Measurements from ENCODE around the gene CD19. TPM values are rescaled to one million over a fixed set of nuclear protein-coding genes. Genes with fewer than 3 reads are reported as not detected.
A peak's percentile ranks its signal among the peaks of the same experiment; 100 is the strongest.

The CD19 gene
- total and polyA plus RNA-seq, 2 donors = 2.8 to 16.9 TPM

DNA sequence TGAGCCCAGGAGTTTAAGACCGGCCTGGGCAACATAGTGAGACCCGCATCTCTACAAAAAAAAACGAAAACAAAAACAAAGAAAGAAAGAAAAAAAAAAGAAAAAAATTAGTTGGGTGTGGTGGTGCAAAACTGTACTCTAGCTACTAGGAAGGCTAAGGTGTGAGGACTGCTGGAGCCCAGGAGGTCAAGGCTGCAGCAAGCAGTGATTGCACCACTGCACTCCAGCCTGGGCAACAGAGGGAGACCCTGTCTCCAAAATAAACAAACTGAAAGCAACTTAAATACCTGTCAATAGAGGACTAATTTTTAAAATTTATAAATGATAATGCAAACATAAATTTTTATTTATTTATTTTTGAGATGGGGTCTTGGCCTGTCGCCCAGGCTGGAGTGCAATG, 36.2 kb upstream of the CD19 start:
- Histone ChIP-seq H3K27me3 (ENCODE audit: control insufficient read depth in 2 of 2, insufficient read depth in 1 of 2, low read length in 1 of 2) (no peaks in the 10 kb centered on the region), H3K36me3 (ENCODE audit: control insufficient read depth in 2 of 2, insufficient read depth in 2 of 2, low read length in 1 of 2) (peaks cover 5% of the 10 kb centered on the region in 2 donors), H3K4me3 (ENCODE audit: low read length in 2 of 2) (no peak overlapping the region), H3K4me1 (ENCODE audit: control insufficient read depth in 2 of 2, insufficient read depth in 2 of 2, low read length in 2 of 2) (peaks cover 6 to 18% of the 10 kb centered on the region in 2 donors), H3K9me3 (ENCODE audit: control insufficient read depth in 2 of 2, insufficient read depth in 1 of 2, low read length in 1 of 2) (no peaks in the 10 kb centered on the region), H3K27ac (ENCODE audit: low read depth in 1 of 2, low read length in 1 of 2) (no peak overlapping the region)
- 97% methylated on average over 4 of the region's 4 CpGs for WGBS
- DNase-seq (ENCODE audit: low read depth in 6 of 9, low spot score in 9 of 9) = no peak

DNA sequence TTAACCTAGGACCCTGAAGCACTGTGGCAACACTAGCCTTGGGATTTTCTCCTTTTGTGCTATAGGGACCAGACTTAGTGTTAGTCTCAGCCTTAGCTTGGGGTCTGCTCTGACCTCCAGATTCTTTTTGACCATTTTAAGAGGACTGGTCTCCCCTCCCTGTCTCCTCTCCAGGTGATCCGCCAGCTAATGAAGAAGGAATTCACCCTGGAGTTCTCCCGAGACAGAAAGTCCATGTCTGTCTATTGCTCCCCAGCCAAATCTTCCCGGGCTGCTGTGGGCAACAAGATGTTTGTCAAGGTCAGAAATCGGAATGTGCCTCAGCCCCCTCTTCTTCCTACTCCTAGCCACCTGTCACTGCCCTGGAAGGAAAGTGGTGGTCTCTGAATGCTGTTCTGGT, 33.9 kb upstream of the CD19 start:
- peaks cover 5% of the 10 kb centered on the region in 2 donors for H3K36me3 ChIP-seq (ENCODE audit: control insufficient read depth in 2 of 2, insufficient read depth in 2 of 2, low read length in 1 of 2)
- no peaks in the 10 kb centered on the region for H3K27me3 ChIP-seq (ENCODE audit: control insufficient read depth in 2 of 2, insufficient read depth in 1 of 2, low read length in 1 of 2)
- WGBS = 98% methylated on average over 4 of the region's 4 CpGs
- H3K4me1 ChIP-seq (ENCODE audit: control insufficient read depth in 2 of 2, insufficient read depth in 2 of 2, low read length in 2 of 2) = peaks cover 8 to 37% of the 10 kb centered on the region in 2 donors
- no peak overlapping the region for H3K27ac ChIP-seq (ENCODE audit: low read depth in 1 of 2, low read length in 1 of 2)
- no peak overlapping the region for H3K4me3 ChIP-seq (ENCODE audit: low read length in 2 of 2)
- no peak for DNase-seq (ENCODE audit: low read depth in 6 of 9, low spot score in 9 of 9)
- H3K9me3 ChIP-seq (ENCODE audit: control insufficient read depth in 2 of 2, insufficient read depth in 1 of 2, low read length in 1 of 2) = no peaks in the 10 kb centered on the region

DNA sequence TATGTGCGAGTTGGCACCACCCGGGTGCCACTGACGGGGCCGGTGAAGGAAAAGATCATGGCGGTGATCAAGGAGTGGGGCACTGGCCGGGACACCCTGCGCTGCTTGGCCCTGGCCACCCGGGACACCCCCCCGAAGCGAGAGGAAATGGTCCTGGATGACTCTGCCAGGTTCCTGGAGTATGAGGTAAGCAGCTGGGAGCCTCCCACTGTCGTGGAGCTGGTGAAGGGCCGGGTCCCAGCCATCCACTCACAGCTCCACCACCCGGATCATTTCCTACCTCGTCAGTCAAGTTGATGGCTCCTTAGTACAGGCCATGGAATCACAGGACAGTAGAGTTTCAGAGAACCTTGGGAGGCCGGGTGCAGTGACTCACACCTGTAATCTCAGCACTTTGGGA, 33.5 kb upstream of the CD19 start:
- Histone ChIP-seq H3K9me3 (ENCODE audit: control insufficient read depth in 2 of 2, insufficient read depth in 1 of 2, low read length in 1 of 2) (no peaks in the 10 kb centered on the region), H3K27me3 (ENCODE audit: control insufficient read depth in 2 of 2, insufficient read depth in 1 of 2, low read length in 1 of 2) (no peaks in the 10 kb centered on the region), H3K4me1 (ENCODE audit: control insufficient read depth in 2 of 2, insufficient read depth in 2 of 2, low read length in 2 of 2) (peaks cover 8 to 40% of the 10 kb centered on the region in 2 donors), H3K27ac (ENCODE audit: low read depth in 1 of 2, low read length in 1 of 2) (no peak overlapping the region), H3K4me3 (ENCODE audit: low read length in 2 of 2) (no peak overlapping the region), H3K36me3 (ENCODE audit: control insufficient read depth in 2 of 2, insufficient read depth in 2 of 2, low read length in 1 of 2) (peaks cover 5% of the 10 kb centered on the region in 2 donors)
- WGBS = 97% methylated on average over 15 of the region's 15 CpGs
- DNase-seq (ENCODE audit: low read depth in 6 of 9, low spot score in 9 of 9) = no peak

DNA sequence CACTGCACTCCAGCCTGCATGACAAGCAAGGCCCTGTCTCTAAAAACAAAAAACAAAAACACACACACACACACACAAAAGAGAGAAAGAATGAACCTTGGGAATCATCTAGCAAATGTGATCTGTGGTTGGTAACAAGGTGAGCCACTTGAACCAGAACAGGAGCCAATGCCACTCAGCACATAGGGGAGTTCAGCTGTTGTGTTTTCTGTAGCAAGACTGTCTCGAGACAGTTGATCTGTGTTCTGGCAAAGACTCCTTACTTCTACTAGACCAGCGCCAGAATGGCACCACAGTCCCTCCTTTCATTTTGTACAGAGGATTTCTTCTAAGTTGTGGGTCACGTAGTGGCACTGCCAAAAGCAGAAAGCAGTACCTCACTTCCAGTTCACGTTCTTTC, 32.8 kb upstream of the CD19 start:
- Histone ChIP-seq H3K27me3 (ENCODE audit: control insufficient read depth in 2 of 2, insufficient read depth in 1 of 2, low read length in 1 of 2) (no peaks in the 10 kb centered on the region), H3K4me3 (ENCODE audit: low read length in 2 of 2) (no peak overlapping the region), H3K27ac (ENCODE audit: low read depth in 1 of 2, low read length in 1 of 2) (no peak overlapping the region), H3K4me1 (ENCODE audit: control insufficient read depth in 2 of 2, insufficient read depth in 2 of 2, low read length in 2 of 2) (peaks cover 8 to 40% of the 10 kb centered on the region in 2 donors), H3K36me3 (ENCODE audit: control insufficient read depth in 2 of 2, insufficient read depth in 2 of 2, low read length in 1 of 2) (peaks cover 5 to 7% of the 10 kb centered on the region in 2 donors), H3K9me3 (ENCODE audit: control insufficient read depth in 2 of 2, insufficient read depth in 1 of 2, low read length in 1 of 2) (no peaks in the 10 kb centered on the region)
- 95% methylated on average over 4 of the region's 4 CpGs for WGBS
- DNase-seq (ENCODE audit: low read depth in 6 of 9, low spot score in 9 of 9) = no peak

DNA sequence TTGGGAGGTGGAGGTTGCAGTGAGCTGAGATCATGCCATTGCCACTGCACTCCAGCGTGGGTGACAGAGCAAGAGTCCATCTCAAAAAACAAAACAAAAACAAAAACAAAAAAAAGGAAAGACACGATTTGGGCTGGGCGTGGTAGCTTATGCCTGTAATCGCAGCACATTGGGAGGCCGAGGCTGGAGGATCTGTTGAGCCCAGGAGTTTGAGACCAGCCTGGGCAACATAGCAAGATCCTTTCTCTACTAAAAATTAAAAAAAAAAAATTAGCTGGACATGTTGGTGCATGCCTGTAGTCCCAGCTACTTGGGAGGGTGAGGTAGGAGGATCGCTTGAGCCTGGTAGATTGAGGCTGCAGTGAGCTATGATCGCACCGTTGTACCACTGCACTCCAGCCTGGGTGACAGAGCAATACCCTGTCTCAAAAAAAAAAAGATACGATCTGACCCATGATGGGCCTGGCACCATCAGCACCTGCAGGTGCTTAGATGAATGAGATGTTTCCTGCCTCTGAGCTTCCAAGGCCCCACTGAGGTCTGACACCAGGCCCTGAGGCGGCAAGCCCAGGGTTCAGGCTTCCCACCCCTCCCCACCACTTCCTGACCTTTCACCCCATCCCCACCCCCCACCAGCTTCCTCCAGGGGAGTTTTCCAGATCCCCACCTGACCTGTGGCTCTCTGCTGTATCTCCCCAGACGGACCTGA, 31.7 kb upstream of the CD19 start:
- Histone ChIP-seq H3K4me3 (ENCODE audit: low read length in 2 of 2) (no peak overlapping the region), H3K27me3 (ENCODE audit: control insufficient read depth in 2 of 2, insufficient read depth in 1 of 2, low read length in 1 of 2) (no peaks in the 10 kb centered on the region), H3K27ac (ENCODE audit: low read depth in 1 of 2, low read length in 1 of 2) (peak overlapping the region in 1 of 2 donors; percentile 64), H3K4me1 (ENCODE audit: control insufficient read depth in 2 of 2, insufficient read depth in 2 of 2, low read length in 2 of 2) (peaks cover 8 to 40% of the 10 kb centered on the region in 2 donors), H3K36me3 (ENCODE audit: control insufficient read depth in 2 of 2, insufficient read depth in 2 of 2, low read length in 1 of 2) (peaks cover 12 to 15% of the 10 kb centered on the region in 2 donors), H3K9me3 (ENCODE audit: control insufficient read depth in 2 of 2, insufficient read depth in 1 of 2, low read length in 1 of 2) (no peaks in the 10 kb centered on the region)
- 70% methylated on average over 11 of the region's 11 CpGs for WGBS
- peak in 4 of 9 donors; percentile 47 to 69 (median 51) for DNase-seq (ENCODE audit: low read depth in 6 of 9, low spot score in 9 of 9)

DNA sequence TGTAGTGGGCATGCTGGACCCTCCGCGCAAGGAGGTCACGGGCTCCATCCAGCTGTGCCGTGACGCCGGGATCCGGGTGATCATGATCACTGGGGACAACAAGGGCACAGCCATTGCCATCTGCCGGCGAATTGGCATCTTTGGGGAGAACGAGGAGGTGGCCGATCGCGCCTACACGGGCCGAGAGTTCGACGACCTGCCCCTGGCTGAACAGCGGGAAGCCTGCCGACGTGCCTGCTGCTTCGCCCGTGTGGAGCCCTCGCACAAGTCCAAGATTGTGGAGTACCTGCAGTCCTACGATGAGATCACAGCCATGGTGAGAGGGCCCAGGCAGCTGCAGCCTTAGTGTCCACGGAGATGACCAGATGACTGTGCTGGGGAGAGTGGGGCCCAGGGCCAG, 31.2 kb upstream of the CD19 start:
- no peaks in the 10 kb centered on the region for H3K9me3 ChIP-seq (ENCODE audit: control insufficient read depth in 2 of 2, insufficient read depth in 1 of 2, low read length in 1 of 2)
- DNase-seq (ENCODE audit: low read depth in 6 of 9, low spot score in 9 of 9) = no peak
- H3K4me1 ChIP-seq (ENCODE audit: control insufficient read depth in 2 of 2, insufficient read depth in 2 of 2, low read length in 2 of 2) = peaks cover 8 to 40% of the 10 kb centered on the region in 2 donors
- no peaks in the 10 kb centered on the region for H3K27me3 ChIP-seq (ENCODE audit: control insufficient read depth in 2 of 2, insufficient read depth in 1 of 2, low read length in 1 of 2)
- 97% methylated on average over 25 of the region's 25 CpGs for WGBS
- peak overlapping the region in 1 of 2 donors; percentile 64 for H3K27ac ChIP-seq (ENCODE audit: low read depth in 1 of 2, low read length in 1 of 2)
- no peak overlapping the region for H3K4me3 ChIP-seq (ENCODE audit: low read length in 2 of 2)
- H3K36me3 ChIP-seq (ENCODE audit: control insufficient read depth in 2 of 2, insufficient read depth in 2 of 2, low read length in 1 of 2) = peaks cover 17 to 20% of the 10 kb centered on the region in 2 donors

DNA sequence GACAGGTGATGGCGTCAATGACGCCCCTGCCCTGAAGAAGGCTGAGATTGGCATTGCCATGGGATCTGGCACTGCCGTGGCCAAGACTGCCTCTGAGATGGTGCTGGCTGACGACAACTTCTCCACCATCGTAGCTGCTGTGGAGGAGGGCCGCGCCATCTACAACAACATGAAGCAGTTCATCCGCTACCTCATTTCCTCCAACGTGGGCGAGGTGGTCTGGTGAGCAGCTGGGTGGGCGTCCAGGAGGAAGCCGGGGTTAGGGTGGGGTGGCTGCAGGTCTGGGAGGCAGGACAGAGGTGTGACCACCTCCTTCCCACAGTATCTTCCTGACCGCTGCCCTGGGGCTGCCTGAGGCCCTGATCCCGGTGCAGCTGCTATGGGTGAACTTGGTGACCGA, 29.9 kb upstream of the CD19 start:
- Histone ChIP-seq H3K9me3 (ENCODE audit: control insufficient read depth in 2 of 2, insufficient read depth in 1 of 2, low read length in 1 of 2) (no peaks in the 10 kb centered on the region), H3K4me3 (ENCODE audit: low read length in 2 of 2) (no peak overlapping the region), H3K36me3 (ENCODE audit: control insufficient read depth in 2 of 2, insufficient read depth in 2 of 2, low read length in 1 of 2) (peaks cover 26 to 27% of the 10 kb centered on the region in 2 donors), H3K27me3 (ENCODE audit: control insufficient read depth in 2 of 2, insufficient read depth in 1 of 2, low read length in 1 of 2) (no peaks in the 10 kb centered on the region), H3K4me1 (ENCODE audit: control insufficient read depth in 2 of 2, insufficient read depth in 2 of 2, low read length in 2 of 2) (peaks cover 8 to 40% of the 10 kb centered on the region in 2 donors), H3K27ac (ENCODE audit: low read depth in 1 of 2, low read length in 1 of 2) (no peak overlapping the region)
- no peak for DNase-seq (ENCODE audit: low read depth in 6 of 9, low spot score in 9 of 9)
- WGBS = 88% methylated on average over 15 of the region's 15 CpGs

DNA sequence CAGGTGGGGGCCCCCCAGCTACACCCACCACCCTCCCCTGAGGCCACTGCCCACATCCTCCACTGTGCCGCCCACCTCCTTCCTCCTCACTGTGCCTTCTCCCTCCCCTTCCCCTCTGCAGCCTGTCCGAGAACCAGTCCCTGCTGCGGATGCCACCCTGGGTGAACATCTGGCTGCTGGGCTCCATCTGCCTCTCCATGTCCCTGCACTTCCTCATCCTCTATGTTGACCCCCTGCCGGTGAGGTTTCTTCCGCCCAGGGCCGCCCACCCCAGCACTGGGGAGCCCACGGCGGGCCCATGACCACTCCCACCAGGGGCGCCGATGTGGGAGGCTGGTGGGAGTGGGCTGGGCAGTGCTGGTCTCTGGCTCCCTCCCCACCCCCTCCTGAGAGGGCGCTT, 28.9 kb upstream of the CD19 start:
- Histone ChIP-seq H3K4me3 (ENCODE audit: low read length in 2 of 2) (no peak overlapping the region), H3K27me3 (ENCODE audit: control insufficient read depth in 2 of 2, insufficient read depth in 1 of 2, low read length in 1 of 2) (no peaks in the 10 kb centered on the region), H3K9me3 (ENCODE audit: control insufficient read depth in 2 of 2, insufficient read depth in 1 of 2, low read length in 1 of 2) (no peaks in the 10 kb centered on the region), H3K36me3 (ENCODE audit: control insufficient read depth in 2 of 2, insufficient read depth in 2 of 2, low read length in 1 of 2) (peaks cover 24 to 30% of the 10 kb centered on the region in 2 donors), H3K4me1 (ENCODE audit: control insufficient read depth in 2 of 2, insufficient read depth in 2 of 2, low read length in 2 of 2) (peaks cover 8 to 40% of the 10 kb centered on the region in 2 donors), H3K27ac (ENCODE audit: low read depth in 1 of 2, low read length in 1 of 2) (peak overlapping the region in 1 of 2 donors; percentile 39)
- WGBS = 36% methylated on average over 11 of the region's 11 CpGs
- DNase-seq (ENCODE audit: low read depth in 6 of 9, low spot score in 9 of 9) = no peak

DNA sequence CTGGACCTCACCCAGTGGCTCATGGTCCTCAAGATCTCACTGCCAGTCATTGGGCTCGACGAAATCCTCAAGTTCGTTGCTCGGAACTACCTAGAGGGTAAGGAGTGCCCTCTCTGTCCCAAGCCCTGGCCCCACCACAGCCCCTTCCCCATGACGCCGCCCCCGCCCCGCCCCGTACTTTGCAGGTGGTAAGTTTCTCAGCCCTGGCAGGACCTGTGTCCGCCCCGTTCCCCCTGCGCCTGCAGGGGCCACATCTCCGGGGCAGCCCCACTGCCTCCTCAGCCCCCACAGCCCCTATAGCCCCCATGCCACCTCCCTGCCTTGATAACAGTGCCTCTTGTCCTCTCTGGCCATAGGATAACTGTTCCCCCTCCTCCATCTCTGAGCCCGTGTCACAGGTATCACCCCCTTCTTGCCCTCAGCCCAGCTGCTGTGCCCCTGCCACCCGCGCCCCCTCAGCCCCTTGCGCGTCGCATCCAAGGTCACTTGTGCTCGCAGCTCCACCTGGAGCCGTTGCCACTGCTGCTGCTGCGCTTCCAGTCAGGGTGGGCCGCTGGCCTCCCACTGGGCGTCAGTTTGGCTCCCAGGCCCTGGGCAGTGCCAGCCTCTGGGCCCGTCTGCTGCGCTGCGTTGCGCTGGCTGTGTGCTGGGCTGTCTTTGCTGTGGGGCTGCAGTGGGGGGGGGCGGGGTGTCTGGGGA, 28.3 kb upstream of the CD19 start:
- 93% methylated on average over 29 of the region's 29 CpGs for WGBS
- Histone ChIP-seq H3K4me1 (ENCODE audit: control insufficient read depth in 2 of 2, insufficient read depth in 2 of 2, low read length in 2 of 2) (peaks cover 8 to 40% of the 10 kb centered on the region in 2 donors), H3K4me3 (ENCODE audit: low read length in 2 of 2) (no peak overlapping the region), H3K36me3 (ENCODE audit: control insufficient read depth in 2 of 2, insufficient read depth in 2 of 2, low read length in 1 of 2) (peaks cover 25 to 29% of the 10 kb centered on the region in 2 donors), H3K27me3 (ENCODE audit: control insufficient read depth in 2 of 2, insufficient read depth in 1 of 2, low read length in 1 of 2) (no peaks in the 10 kb centered on the region), H3K9me3 (ENCODE audit: control insufficient read depth in 2 of 2, insufficient read depth in 1 of 2, low read length in 1 of 2) (no peaks in the 10 kb centered on the region), H3K27ac (ENCODE audit: low read depth in 1 of 2, low read length in 1 of 2) (no peak overlapping the region)
- no peak for DNase-seq (ENCODE audit: low read depth in 6 of 9, low spot score in 9 of 9)

Data from thymus (tissue), 11 donors.